GM23338 (cell line): ENCODE results near the gene FBXO2. TPM values are rescaled to one million over a fixed set of nuclear protein-coding genes. Genes with fewer than 3 reads are reported as not detected.

ENCODE experiments used
- ATAC-seq: fragments of 200-7000 bp; cut with Tn5 transposase; 3 replicates; pipeline ENCODE4 v1.9.1; 2020
- DNase-seq: peaks from one replicate; pipeline ENCODE4 v3.0.0-alpha.2; 2015; ENCODE audit warnings: low spot score
- H2AFZ ChIP-seq: fragments of 200-600 bp; sonication (generic); 2 replicates; pipeline ENCODE4 v1.8.0; 2016; ENCODE audit warnings: antibody characterized with exemption, mild to moderate bottlenecking, moderate library complexity
- H3F3A ChIP-seq: fragments of 200-600 bp; sonication (generic); replicated peaks from 2 replicates; pipeline ENCODE4 v1.8.0; 2017; ENCODE audit warnings: antibody characterized with exemption, mixed run types, low read depth
- H3K27ac ChIP-seq: fragments of 200-600 bp; sonication (generic); 2 replicates; pipeline ENCODE4 v1.6.1; 2016; ENCODE audit warnings: low read depth
- H3K27me3 ChIP-seq: fragments of 200-600 bp; sonication (generic); 2 replicates; pipeline ENCODE4 v1.8.0; 2016; ENCODE audit warnings: mild to moderate bottlenecking, mixed run types, moderate library complexity; ENCODE audit not compliant: insufficient read depth
- H3K36me3 ChIP-seq: fragments of 200-600 bp; sonication (generic); 2 replicates; pipeline ENCODE4 v1.8.0; 2016; ENCODE audit warnings: mild to moderate bottlenecking; ENCODE audit not compliant: insufficient read depth
- H3K4me1 ChIP-seq: fragments of 200-600 bp; sonication (generic); 2 replicates; pipeline ENCODE4 v1.8.0; 2016; ENCODE audit warnings: mild to moderate bottlenecking, moderate library complexity; ENCODE audit not compliant: insufficient read depth
- H3K4me2 ChIP-seq: fragments of 200-600 bp; sonication (generic); 2 replicates; pipeline ENCODE4 v1.7.1; 2017; ENCODE audit warnings: mixed run types
- H3K4me3 ChIP-seq: fragments of 200-600 bp; sonication (generic); 2 replicates; pipeline ENCODE4 v1.6.1; 2016; ENCODE audit warnings: mixed run types
- H3K79me2 ChIP-seq: fragments of 200-600 bp; sonication (generic); replicated peaks from 2 replicates; pipeline ENCODE4 v1.8.0; 2017; ENCODE audit warnings: mild to moderate bottlenecking; ENCODE audit not compliant: insufficient read depth
- H3K9me2 ChIP-seq: fragments of 200-600 bp; sonication (generic); 2 replicates; pipeline ENCODE4 v1.8.0; 2017; ENCODE audit not compliant: insufficient read depth
- H4K20me1 ChIP-seq: fragments of 200-600 bp; sonication (generic); replicated peaks from 2 replicates; pipeline ENCODE4 v1.8.0; 2017; ENCODE audit warnings: mild to moderate bottlenecking; ENCODE audit not compliant: insufficient read depth
- H3K27ac Mint-ChIP-seq: 2 replicates; pipeline ENCODE4 v1.8.0; 2020; ENCODE audit warnings: inconsistent platforms, mild to moderate bottlenecking, moderate library complexity, mixed read lengths
- H3K27me3 Mint-ChIP-seq: 3 replicates; pipeline ENCODE4 v1.8.0; 2022; ENCODE audit warnings: low read depth, mild to moderate bottlenecking, moderate library complexity, mixed read lengths, inconsistent platforms; ENCODE audit not compliant: insufficient read depth, poor library complexity
- H3K36me3 Mint-ChIP-seq: 3 replicates; pipeline ENCODE4 v1.8.0; 2021; ENCODE audit warnings: low read depth, mild to moderate bottlenecking, inconsistent platforms, moderate library complexity, mixed read lengths
- H3K4me1 Mint-ChIP-seq: 3 replicates; pipeline ENCODE4 v1.8.0; 2020; ENCODE audit warnings: mild to moderate bottlenecking, inconsistent platforms, mixed read lengths
- H3K4me3 Mint-ChIP-seq: 3 replicates; pipeline ENCODE4 v1.8.0; 2021; ENCODE audit warnings: moderate library complexity, mild to moderate bottlenecking, inconsistent platforms, mixed read lengths
- H3K9me3 Mint-ChIP-seq: 3 replicates; pipeline ENCODE4 v1.8.0; 2020; ENCODE audit warnings: moderate library complexity, mild to moderate bottlenecking, inconsistent platforms, mixed read lengths
- CTCF ChIP-seq, 2 experiments: fragments of 200-600 bp in 1 of 2; sonication (generic) in 1 of 2; conservative IDR thresholded peaks; 2 replicates each; pipeline versions ENCODE4 v1.5.1 to v1.6.1; 2016 to 2017; ENCODE audit warnings: antibody characterized with exemption in 2 of 2, low read depth in 2 of 2, mild to moderate bottlenecking in 2 of 2, moderate library complexity in 1 of 2
- EZH2phosphoT487 ChIP-seq: fragments of 200-600 bp; sonication (generic); IDR thresholded peaks from one replicate; pipeline ENCODE4 v1.8.1; 2018; ENCODE audit warnings: antibody characterized with exemption; ENCODE audit not compliant: unreplicated experiment
- JUNB ChIP-seq: IDR thresholded peaks from one replicate; pipeline ENCODE4 v1.6.1; 2016; ENCODE audit warnings: antibody characterized with exemption; ENCODE audit not compliant: unreplicated experiment
- NANOG ChIP-seq: IDR thresholded peaks from 2 replicates; pipeline ENCODE4 v1.6.1; 2016; ENCODE audit warnings: antibody characterized with exemption, borderline replicate concordance
- REST ChIP-seq: IDR thresholded peaks from one replicate; pipeline ENCODE4 v1.6.1; 2018; ENCODE audit warnings: antibody characterized with exemption; ENCODE audit not compliant: unreplicated experiment
- ZNF331 ChIP-seq: fragments of 250-450 bp; sonication (Bioruptor Pico); IDR thresholded peaks from 2 replicates; pipeline ENCODE4 v1.5.0; 2020; ENCODE audit warnings: low read depth, mild to moderate bottlenecking, moderate library complexity
- polyA plus RNA-seq: library from polyadenylated mRNA; unstranded; fragments of >200 nt; fragmentation: Nextera tagmentation; extraction: Ambion mirVana; gene quantifications from 2 replicates; pipeline ENCODE4 v1.2.1, GENCODE V29; 2016
- total RNA-seq: library from RNA; depleted of rRNA; stranded (reverse); fragments of >200 nt; shearing (Covaris generic); gene quantifications from 2 replicates; pipeline ENCODE4 v1.2.3, GENCODE V29; 2014
- TF ChIP-seq, protein P1 (sequence below): IDR thresholded peaks from 2 replicates; pipeline ENCODE4 v1.6.1; 2016; ENCODE audit warnings: antibody characterized with exemption

The FBXO2 gene
- total and polyA plus RNA-seq, 2 experiments from 2014 or later = 44.4 to 84.6 TPM

DNA sequence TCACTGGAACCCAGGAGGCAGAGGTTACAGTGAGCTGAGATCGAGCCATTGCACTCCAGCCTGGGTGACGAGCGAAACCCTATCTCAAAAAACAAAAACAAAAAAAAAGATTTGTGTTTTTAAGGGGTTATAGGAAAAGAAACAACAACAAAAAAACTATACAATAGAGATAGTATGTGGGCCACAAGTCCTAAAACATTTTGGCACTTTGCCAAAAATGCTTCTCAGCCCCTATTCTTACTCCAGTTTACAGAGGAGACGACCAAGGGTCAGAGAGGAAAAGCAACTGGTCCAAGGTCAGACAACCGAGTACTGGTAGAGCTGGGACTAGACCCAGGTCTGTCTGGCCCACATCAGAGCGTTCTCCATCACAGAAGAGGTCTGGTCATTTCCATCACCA lies 3.4 kb upstream of the FBXO2 start (continued):
- no peak for TF ChIP-seq REST
- TF ChIP-seq, protein P1, sequence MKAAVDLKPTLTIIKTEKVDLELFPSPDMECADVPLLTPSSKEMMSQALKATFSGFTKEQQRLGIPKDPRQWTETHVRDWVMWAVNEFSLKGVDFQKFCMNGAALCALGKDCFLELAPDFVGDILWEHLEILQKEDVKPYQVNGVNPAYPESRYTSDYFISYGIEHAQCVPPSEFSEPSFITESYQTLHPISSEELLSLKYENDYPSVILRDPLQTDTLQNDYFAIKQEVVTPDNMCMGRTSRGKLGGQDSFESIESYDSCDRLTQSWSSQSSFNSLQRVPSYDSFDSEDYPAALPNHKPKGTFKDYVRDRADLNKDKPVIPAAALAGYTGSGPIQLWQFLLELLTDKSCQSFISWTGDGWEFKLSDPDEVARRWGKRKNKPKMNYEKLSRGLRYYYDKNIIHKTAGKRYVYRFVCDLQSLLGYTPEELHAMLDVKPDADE = no peak
- TF ChIP-seq NANOG = no peak
- no peak for TF ChIP-seq JUNB
- no peak for TF ChIP-seq EZH2phosphoT487

DNA sequence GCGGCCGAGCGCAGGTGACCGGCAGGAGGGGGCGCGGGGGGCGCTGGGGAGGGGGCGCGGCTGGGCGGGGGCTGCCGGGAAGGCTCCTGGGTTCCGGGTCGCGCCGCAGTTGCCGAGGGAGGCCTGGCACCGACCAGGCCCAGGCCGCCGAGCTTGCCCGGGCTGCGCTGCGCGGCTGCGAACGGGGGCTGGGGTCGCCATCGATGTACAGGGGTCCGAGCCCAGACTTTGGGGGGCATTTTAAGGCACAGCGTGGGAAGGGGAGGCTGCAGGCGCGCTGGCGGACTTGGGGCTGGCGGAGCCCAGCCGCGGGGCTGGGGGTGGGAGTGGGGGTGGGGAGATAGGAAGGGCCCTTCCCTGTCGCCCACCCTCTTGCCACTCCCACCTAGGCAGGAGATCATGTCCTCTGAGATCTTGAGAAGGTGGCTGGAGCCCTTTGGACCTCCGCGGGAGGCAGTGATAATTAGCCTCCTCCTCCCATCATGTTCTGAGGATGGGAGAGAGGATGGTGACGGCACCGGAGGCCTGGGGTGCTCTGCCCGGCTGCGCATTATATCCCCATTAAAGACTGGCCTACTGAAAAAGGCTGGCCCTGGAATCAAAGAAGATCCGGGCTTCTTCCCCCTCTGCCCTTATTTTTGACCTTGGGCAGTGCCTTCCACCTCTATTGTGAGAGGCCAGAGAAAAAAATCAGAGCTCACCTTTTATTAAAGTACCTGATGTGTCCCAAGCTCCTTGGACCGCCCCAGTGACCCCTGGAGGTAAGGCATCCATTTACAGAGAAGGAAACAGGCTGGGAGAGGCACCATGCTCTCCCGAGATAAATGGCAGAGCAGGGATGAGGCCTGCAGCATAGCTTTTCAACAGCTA lies 945 bp upstream of the FBXO2 start:
- Mint-ChIP-seq H3K9me3 (no peaks in the 10 kb centered on the region; the same call in 2 of the 3 replicates), H3K27me3 (peaks cover 24% of the 10 kb centered on the region), H3K4me3 (peak overlapping the region; percentile 77), H3K4me1 (peaks cover 30% of the 10 kb centered on the region), H3K36me3 (peaks cover 16% of the 10 kb centered on the region; the same call in 2 of the 3 replicates), H3K27ac (no peak overlapping the region)
- Histone ChIP-seq H4K20me1 (peaks cover 7% of the 10 kb centered on the region; the same call in 1 of the 2 replicates), H3K27ac (peak overlapping the region; percentile 59; the same call in 1 of the 2 replicates), H2AFZ (no peak overlapping the region), H3K79me2 (peaks cover 20% of the 10 kb centered on the region), H3K4me1 (peaks cover 33% of the 10 kb centered on the region), H3K9me2 (no peaks in the 10 kb centered on the region), H3F3A (peaks cover 24% of the 10 kb centered on the region), H3K4me3 (peak overlapping the region; percentile 72), H3K27me3 (no peaks in the 10 kb centered on the region), H3K36me3 (peaks cover 19% of the 10 kb centered on the region; the same call in 1 of the 2 replicates), H3K4me2 (peak overlapping the region; percentile 88)
- TF ChIP-seq ZNF331 (CRISPR knock-in tag) (no peak), CTCF (conservative IDR thresholded peaks at IDR 0.05; ENCODE audit: low read depth in 2 of 2) (0 out of 4 replicates have a peak, but pooled peaks have one; percentile 5 to 22)
- peak; percentile 9 for ATAC-seq
- DNase-seq = peak; percentile 57
